HG03135 (cell line): ENCODE results near the gene ELMO2.
"Not testable (repeated sequence)": the region's sequence is repeated elsewhere in the genome, so short reads cannot be mapped to it uniquely, and the experiment has no call there.

Source experiments
- ATAC-seq: cut with Tn5 transposase; IDR thresholded peaks from one replicate; pipeline ENCODE4 v1.9.1; 2021; ENCODE audit warnings: mild to moderate bottlenecking, moderate library complexity; ENCODE audit not compliant: unreplicated experiment

Gene ELMO2

DNA sequence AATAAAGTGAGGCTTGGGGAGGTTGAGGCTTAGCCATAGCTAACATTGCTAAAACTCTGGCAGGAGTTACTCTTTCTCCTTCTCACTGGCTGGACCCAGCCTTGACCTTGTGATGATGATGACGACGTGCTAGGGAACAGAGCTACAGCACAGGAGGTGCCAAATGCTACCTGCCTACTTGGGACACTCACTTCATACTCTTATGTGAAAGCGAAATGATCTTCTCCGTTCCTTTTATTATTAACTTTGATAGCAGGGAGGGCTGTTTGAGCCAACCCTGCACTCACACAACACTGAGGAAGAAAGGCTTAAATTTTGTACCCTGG, 1.2 kb upstream of the ELMO2 start:
- ATAC-seq: no peak

- peak; percentile 25 for ATAC-seq
Measured at GRCh38 chr20:46406986-46407670, 713 bp upstream of the ELMO2 start.

- ATAC-seq: no peak
Measured at GRCh38 chr20:46402331-46402811, 4.0 kb downstream of the ELMO2 start.

- no peak for ATAC-seq
Measured at GRCh38 chr20:46401478-46401860, 4.9 kb downstream of the ELMO2 start.

DNA sequence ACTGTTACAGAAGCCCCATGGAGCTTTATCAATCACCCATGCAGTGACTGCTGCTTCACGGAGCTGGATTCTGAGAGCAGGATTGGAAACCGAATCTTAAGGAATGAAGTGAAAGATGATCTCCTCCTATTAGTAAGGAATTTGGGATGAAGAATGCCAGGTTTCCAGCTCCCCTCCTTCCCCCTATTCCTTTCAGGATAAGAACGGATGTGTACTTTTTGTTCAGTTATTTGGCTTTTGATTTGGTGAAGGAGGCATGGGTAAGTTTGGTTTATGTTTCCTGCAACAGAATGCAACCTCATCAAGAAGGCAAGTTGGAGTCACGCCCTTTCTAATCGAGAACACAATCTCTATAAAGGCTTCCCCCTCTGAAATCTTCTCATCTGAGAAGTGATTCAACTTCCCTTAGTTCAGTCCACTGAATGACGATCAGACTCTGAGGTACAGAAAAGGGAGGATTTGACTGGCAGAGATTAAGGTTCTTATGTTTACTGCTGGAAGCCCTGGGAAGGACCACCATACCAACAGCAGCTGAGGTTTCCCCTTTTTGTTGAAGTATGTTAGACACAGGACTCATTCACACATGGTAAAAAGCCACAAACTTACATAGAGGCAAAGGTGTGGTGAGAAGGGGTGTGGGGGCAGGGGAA, 5.5 kb downstream of the ELMO2 start:
- no peak for ATAC-seq

DNA sequence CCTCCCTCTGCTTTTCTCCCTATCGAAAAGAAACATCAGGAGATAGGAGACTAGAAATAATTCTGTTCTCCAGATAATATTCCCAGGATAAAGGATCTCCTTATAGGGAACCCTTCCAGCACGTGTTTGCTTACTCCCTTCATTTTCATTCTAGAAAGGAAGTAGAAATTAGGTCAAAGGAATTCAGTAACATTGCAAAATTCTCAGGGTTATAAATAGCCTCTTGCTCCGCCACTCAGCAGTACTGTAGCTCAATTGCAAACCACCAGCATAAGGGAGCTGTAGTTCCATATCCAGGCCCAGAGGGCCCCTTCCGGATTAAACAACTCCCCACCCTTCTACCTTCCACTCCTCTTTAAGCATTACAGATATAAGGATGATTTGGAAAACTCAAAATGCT, 6.2 kb downstream of the ELMO2 start:
- ATAC-seq: no peak

DNA sequence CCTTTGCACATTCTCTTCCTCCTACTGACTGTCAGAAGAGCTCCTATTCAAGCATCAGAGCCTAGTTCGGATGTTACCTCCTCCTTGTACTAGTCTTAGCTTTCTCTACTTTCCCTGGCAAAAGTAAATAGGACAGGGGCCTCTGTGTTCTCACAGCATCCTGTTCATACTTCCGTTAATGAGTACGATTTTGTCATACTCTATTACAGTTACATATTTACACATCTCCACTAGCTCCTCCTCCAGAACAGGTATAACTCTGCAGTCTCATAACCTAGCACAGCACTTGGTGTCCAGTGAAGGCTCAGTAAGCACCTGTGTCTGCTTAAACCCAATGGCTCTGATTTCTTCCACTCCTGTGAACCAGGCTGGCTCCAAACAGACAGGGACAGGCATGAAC, 7.0 kb downstream of the ELMO2 start:
- ATAC-seq: no peak

DNA sequence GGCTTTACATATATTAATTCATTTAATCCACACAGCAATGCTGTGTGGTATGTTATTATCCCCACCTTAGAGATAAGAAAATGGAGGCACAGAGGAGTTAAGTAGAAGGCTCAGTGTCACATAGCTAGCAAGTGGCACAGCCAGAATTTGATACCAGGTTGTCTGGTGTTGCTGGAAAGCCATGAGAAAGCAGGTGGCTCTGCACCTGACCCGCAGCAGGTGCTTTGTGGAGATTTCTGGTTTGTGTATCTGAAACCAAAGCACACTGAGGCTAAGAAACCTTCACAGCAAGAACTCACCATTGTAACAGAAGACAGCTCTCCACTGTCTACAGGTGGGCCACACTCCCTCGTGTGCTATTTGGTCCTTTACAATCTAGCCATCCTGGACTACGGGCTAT, 7.5 kb downstream of the ELMO2 start:
- ATAC-seq: no peak

DNA sequence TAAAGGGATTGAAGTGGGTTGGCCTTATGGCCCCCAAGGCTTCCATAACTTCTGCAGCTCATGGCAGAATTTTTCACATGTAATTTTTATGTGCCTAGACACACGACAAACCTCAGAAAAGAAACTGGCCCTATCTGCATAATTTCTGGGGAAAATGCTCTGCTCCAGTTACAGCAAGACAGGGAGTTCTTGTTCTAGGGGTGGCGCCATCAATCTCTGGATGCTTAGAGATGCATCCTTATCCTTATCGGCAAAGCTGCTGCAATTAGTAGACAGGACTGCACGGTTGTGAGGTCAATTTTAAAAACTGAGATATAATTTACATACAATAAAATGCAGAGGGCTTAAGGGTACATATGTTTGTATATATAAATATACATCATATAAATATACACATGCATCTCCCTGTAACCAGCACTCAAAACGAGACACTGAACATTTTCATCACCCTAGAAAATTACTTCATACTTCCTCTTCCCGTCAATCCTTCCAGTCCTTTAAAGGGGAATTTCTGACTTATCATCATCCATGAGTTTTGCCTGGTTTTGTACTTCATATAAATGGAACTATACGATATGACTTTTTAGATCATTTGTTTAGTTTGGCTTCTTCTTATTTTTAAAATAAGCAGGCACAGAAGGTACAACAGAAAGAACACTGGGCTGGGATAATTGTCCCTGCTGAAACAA, 10.2 kb downstream of the ELMO2 start:
- ATAC-seq: no peak

DNA sequence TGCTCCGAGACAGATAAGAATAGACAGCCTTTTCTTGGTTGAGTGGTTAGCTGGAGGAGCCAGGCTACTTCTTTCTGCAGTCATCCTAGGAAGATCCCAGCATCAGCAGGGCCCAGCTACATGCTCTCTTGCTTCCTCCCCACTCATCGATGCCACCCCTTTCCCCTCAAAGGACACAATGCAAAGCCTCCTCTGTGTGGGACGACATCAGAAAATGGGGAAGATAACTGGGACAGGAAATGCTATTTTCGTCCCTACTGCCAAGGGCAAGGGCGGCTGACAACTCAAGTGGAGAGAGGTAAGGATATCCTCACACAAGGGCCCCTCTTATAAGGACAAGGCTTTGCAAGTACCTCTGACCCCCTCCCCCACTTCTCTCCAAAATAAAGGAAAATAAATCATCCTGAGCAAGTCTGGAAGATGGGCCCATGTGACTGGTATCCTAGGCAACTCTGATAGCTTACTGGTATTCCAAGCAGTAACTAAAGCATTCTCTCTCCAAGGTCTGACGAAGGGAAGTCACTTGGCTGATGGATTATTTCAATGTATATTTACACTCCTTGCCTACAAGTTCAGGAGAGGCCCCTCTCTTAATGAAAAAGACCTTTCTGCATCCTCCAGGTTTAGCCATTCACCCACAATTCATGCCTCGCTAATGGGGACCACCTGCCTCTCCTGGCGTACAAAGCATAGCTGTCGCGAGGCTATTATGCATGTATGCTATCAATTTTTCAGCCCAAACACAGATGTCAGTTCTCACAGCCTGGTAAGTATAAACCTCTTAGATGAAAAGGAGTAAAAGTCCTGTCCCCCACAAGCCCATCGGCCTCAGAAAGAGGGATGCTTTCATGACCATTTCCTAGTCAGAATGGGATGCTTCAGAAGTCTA, 11.3 kb downstream of the ELMO2 start:
- no peak for ATAC-seq

DNA sequence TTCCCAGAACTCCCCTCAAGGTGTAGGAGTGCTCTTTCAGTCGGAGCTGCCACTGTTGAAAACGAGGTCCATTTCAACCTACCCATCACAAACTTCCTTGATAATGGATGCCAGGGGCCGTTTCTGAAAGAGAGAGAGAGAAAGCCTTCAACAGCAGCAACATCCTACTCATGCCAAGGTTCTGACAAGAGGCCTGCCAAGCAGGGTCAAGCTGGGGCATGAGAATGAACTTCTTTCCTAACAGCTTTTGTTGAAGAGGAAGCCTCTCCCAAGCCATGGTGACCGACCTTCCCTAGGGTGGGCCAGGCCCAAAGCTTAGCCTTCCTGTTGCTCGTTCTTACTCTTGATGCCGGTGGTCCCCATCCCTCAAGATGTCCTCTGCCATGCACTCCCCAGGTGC, 12.4 kb downstream of the ELMO2 start:
- no peak for ATAC-seq

DNA sequence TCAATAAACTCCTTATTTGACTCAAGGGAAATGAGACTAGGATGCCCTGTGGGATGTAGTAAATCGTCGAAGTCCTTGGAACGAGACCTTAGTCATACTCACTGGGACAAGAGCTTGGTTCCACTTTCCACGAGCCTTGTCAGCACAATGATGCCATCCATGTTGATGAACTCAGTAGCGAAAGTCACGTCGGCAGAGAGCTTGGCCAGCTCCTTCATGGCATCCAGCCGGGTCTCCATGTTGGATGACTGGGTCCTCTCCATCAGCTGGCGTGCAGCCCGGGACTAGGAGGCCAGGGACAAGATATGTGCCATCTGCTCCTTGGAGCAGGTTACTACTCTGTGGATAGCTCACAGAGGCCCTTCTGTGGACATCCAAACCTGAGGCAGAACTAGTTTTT, 17.5 kb downstream of the ELMO2 start:
- ATAC-seq: no peak

DNA sequence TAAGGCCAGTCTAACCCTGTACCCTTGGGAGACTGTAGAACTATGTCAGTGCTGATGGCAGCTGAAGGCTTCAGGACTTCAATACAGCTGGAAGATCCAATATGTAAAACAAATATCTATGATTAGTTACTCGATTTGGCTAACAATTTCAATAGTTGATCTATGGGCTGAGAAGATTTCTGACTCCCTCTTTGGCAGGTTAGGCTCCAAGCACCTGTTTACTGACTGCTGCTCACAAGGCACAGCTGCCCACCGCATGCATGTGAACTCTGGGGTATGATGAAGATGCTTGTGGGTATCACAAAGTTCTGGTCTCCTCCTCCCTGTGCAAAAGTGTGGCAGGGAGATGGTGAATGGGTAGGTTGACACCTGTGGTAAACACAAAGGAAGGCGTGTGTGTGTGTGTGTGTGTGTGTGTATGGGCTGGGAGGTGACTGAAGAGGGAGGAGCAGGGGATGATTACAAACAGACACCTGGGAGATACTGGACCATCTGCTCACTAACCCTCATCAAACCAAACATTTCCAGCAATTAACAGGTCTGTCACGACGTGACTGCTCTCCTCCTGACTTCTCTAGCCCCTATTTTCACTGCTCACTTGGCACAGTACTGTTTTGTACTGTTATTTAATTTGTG, 18.1 kb downstream of the ELMO2 start:
- no peak for ATAC-seq

DNA sequence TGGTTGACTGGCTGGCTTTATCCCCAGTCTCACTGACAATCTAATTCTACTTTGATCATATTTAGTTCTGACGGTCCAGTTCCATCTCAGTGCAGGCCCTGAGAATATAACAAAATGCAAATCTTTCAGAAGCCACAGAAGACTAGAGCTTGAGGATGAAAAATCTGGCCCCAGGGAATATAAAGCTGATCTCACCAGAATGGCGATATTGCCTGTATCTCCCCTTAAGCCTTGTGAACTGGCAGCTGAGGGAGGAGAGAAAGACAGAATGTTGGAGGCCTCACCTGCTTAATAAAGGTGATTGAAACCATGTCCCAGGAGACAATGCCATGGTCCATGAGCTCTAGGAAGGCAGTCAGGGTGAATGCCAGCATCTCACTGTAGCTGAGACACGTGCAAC, 19.4 kb downstream of the ELMO2 start:
- ATAC-seq: not testable (repeated sequence)

DNA sequence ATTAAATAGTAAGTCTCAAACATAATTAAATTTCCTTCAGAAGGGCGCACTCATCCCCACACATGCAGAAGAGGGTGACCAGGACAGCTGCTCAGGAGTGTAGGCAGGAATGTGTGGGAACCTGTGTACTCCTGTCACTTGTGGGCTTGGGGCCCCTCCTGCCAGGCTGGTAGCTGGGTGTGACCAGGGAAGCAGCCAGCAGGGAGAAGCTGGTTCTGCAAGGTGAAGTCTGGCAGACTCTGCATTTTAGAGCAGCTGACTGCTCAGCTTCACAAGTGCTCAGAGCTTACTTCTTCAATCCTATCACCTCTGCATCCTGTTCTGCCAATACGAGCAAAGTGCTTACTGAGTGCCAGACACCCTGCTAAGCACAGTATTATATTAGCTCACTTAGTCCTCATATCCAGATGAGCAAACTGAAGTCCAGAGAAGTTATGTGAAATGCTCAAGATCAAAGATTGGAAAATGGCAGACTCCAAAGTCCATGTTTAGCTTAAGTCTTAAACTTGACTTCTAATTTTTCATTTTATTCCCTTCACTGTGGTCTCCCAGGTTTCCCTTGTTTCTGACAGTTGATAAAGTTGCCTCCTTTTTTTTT, 27.9 kb downstream of the ELMO2 start:
- no peak for ATAC-seq

- no peak for ATAC-seq
Measured at GRCh38 chr20:46377518-46377917, 28.9 kb downstream of the ELMO2 start.

DNA sequence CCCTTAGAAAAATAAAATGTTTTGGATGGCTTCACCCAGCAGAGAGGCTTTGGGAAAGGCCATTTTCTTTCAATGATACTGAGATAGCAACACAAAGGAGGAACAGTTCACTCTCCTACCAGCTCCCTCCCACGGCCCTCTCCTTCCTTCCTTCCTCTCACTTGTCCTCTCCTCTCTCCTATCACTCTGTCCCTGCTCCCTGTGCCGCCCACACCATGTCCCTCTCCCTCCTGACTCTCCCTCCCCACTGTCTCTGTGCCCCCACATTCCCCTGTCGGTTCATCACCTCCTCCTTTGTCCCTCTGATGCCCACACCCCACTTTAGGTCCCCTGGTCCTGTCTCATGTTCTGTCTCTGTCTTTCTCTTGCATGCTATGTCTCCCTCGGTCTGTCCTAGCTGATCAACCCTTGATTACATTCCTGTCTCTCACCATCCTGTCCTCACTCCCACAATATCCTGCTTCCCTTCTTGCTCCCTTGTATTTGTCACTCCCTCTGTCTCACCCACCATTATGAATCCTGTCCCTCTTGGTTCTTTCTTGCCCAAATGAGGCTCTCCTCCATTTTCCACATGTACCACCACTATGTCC, 30.1 kb downstream of the ELMO2 start:
- no peak for ATAC-seq

DNA sequence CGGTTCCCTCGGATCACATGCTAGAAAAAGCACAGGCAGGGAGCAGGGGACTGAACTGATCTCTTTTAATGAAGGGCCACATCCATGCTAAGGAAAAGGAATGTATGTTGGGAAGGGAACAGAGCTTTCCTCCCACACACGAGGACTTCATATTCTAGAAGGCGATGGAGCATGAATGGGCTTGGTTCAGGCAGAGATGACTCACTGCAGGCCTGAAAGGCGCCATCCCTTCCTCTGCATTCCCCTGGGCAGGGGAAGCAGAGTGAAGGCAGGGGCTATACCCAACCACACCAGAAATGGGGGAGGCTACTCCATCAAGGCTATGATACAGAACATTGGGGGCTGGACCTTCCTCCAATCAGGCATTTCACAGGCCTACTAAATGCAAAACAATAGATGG, 30.6 kb downstream of the ELMO2 start:
- ATAC-seq: no peak

GRCh38 chr20:46374383-46374782, 32.0 kb downstream of the ELMO2 start:
- ATAC-seq: no peak

GRCh38 chr20:46371656-46372055, 34.8 kb downstream of the ELMO2 start:
- ATAC-seq: no peak
